Epithelial cell of proximal tubule (primary cell): ENCODE measurements around the gene TCHP. TPM values are rescaled to one million over a fixed set of nuclear protein-coding genes. Genes with fewer than 3 reads are reported as not detected.

Source experiments
- DNase-seq: peaks from one replicate; pipeline ENCODE4 v3.0.0-alpha.2; 2011; ENCODE audit warnings: low read depth
- H3K4me3 ChIP-seq: 2 replicates; pipeline ENCODE4 v1.5.1; 2011; ENCODE audit warnings: low read depth, mild to moderate bottlenecking, low read length
- total RNA-seq: library from RNA; depleted of rRNA; stranded (reverse); fragments of >200 nt; gene quantifications from 2 replicates; pipeline ENCODE4 v1.2.3, GENCODE V29; 2015
- TF ChIP-seq, protein P1 (sequence below): conservative IDR thresholded peaks from 2 replicates; pipeline ENCODE4 v1.5.1; 2012; ENCODE audit warnings: low read depth, mild to moderate bottlenecking, low read length

TCHP gene
- total RNA-seq, 1 donor from 2014 or later: 37.5 TPM

DNA sequence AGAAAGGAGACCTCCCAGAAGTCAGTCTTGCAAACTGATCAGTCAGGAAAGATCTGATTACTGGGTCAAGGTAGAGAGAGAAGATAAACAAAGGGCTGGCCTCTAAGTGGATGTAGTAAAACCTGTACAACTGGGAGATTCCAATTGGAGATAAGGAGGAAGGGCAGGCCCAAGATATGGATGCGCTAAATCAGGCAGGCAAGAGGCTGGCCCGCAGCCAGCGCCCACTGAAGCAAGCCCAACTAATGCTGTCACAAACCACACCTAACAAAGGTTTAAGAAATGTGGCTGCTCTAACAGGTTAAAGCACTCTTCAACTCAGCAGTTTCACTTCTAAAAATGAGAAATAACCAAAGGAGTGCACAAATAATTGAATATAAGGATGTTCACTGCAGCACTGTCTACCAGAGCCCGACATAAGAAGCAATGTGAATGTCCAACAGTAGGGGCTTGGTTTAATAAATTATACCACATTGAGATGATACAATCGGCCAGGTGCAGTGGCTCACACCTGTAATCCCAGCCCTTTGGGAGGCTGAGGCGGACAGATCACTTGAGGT is 24.4 kb upstream of the TCHP start:
- H3K4me3 ChIP-seq: no peak overlapping the region
- TF ChIP-seq, protein P1, sequence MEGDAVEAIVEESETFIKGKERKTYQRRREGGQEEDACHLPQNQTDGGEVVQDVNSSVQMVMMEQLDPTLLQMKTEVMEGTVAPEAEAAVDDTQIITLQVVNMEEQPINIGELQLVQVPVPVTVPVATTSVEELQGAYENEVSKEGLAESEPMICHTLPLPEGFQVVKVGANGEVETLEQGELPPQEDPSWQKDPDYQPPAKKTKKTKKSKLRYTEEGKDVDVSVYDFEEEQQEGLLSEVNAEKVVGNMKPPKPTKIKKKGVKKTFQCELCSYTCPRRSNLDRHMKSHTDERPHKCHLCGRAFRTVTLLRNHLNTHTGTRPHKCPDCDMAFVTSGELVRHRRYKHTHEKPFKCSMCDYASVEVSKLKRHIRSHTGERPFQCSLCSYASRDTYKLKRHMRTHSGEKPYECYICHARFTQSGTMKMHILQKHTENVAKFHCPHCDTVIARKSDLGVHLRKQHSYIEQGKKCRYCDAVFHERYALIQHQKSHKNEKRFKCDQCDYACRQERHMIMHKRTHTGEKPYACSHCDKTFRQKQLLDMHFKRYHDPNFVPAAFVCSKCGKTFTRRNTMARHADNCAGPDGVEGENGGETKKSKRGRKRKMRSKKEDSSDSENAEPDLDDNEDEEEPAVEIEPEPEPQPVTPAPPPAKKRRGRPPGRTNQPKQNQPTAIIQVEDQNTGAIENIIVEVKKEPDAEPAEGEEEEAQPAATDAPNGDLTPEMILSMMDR: no peak
- no peak for DNase-seq

DNA sequence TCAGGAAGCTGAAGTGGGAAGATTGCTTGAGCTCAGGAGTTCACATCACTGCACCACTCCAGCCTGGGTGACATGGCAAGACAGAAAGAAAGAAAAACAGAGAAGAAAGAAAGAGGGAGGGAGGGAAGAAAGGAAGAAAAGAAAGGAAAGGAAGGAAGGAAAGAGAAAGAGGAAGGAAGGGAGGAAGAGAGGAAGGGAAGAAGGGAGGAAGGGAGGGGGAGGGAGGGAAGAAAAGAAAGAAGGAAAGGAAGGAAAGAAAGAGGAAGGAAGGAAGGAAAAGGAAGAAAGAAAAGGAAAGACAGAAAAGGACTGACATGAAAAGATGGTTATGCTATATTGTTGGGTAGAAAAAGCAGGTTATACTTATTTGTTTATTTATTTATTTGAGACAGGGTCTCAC is 23.7 kb upstream of the TCHP start:
- no peak for DNase-seq
- H3K4me3 ChIP-seq: no peak overlapping the region
- TF ChIP-seq, protein P1: no peak

DNA sequence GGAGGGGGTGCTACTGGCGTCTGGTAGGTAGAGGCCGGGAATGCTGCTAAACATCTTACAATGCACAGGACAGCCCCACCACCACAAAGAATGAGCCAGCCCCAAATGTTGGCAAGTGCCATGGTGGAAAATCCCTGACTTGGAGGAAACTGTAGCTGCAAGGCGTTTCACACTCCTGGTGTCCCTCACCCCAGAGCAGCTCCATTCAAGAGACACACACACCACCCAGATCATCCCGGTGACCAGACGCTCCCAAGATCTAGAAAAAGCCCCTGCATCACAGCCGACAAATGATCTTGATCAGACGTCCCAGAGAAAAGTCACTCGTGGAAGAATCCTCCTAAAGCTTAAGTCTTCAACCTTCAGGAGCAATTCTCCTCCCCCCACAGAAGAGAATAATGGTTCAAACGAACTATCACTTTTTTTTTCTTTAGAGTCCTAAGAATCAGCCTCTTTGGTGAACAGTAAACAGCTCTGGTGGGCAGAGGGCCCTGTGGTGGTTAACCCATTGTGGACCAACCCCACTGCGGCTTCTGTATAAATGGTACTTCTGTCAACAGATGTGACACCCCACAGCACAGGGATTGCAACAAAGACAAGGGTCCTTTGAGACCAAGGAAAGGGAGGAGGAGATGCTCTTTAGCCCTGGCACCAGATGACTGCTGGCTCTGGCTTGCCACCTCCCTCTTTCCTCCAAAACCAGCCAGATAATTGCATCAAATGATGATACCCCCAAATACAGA is 22.4 kb upstream of the TCHP start:
- H3K4me3 ChIP-seq: no peak overlapping the region
- no peak for DNase-seq
- TF ChIP-seq, protein P1: no peak

DNA sequence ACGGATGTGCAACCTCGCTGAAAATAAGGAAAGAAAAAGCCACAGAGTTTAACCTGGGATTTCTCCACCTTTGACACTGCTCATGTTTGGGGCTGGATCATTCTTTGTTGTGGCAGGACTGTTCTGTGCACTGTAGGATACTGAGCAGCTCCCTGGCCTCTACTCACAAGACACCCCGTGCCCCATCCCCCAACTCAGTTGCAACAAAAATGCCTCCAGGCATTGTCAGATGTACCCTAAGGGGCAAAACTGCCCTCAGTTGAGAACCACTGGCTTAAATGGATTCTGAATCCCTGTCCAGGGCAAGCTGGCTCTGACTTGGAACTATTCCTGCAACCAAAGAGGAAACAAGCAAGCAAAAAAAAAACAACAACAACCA is 21.8 kb upstream of the TCHP start:
- TF ChIP-seq, protein P1: no peak
- no peak for DNase-seq
- no peak overlapping the region for H3K4me3 ChIP-seq

DNA sequence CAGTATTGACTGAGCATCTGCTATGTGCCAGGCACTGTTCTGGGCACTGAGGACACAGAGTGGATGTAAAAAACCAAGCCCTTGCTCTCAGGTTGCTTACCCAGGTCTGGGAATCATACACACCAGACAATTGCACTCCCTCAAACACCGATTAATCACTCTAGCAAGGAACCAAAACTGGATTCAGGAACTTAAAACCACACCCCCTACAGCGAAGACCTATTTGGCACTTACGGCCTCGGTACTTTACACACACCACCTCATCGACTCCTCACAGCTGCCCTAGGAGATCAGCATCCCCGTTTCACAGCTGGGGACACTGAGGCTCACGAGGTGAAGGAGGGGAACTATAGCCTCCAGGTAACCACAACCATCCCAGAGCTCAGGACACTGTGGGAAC is 21.3 kb upstream of the TCHP start:
- TF ChIP-seq, protein P1: no peak
- no peak for DNase-seq
- H3K4me3 ChIP-seq: peak overlapping the region; percentile 69

DNA sequence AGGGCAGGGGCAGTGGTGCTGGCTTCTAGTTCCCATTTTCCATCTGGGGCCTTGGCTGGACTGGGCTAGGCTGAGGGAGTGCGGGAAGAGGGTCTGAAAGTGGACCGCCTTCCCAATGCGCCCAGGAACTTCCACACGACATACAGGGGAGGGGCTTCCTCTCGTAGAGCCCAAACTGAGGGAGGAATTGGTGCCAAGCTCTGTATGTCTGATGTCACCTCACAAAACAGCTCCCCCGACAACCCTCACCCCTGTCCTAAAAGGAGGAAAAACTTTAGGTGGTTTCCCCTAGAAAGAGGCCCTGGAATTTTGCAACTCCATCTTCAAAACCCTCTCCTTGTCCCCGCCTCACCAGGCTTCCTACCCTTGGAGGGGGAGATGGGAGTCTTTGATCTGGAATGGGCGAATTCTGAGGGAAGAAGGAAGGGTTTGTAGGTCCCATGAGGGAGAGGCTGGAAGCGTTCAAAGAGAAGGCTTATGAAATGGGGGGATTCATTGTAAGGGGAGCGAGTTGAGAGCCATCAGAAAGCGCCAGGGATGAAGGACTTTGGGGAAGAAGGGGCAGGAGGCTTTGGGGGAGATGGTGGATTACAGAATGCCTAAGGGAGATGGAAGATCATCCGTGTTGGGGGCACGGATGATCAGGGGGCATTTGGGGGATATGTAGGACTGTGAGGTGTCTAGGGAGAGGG is 20.6 kb upstream of the TCHP start:
- H3K4me3 ChIP-seq: peak overlapping the region; percentile 69
- DNase-seq: no peak
- TF ChIP-seq, protein P1: no peak
